ENCODE measurements around the gene MTCP1.

MTCP1 gene

GRCh38 chrX:155052738-155053498 lies 18.0 kb downstream of the MTCP1 start:
- DNase-seq = no peak

GRCh38 chrX:155048977-155049619 lies 21.8 kb downstream of the MTCP1 start:
- peak; percentile 30 for DNase-seq

- no peak for DNase-seq
Observed at GRCh38 chrX:155046811-155047528, 24.0 kb downstream of the MTCP1 start.

- no peak for DNase-seq
Observed at GRCh38 chrX:155046129-155046810, 24.7 kb downstream of the MTCP1 start.

- no peak for DNase-seq
Observed at GRCh38 chrX:155035688-155036087, 35.2 kb downstream of the MTCP1 start.

GRCh38 chrX:155031657-155032056 lies 39.3 kb downstream of the MTCP1 start:
- DNase-seq = no peak

- no peak for DNase-seq
Observed at GRCh38 chrX:155028877-155029291, 42.1 kb downstream of the MTCP1 start.

- DNase-seq = no peak
Observed at GRCh38 chrX:155028129-155028528, 42.8 kb downstream of the MTCP1 start.

GRCh38 chrX:155027509-155028066 lies 43.3 kb downstream of the MTCP1 start:
- DNase-seq = no peak

- DNase-seq = peak; percentile 88
Observed at GRCh38 chrX:155026727-155027508, 44.0 kb downstream of the MTCP1 start, which contains the start of gene FUNDC2. Gene FUNDC2 (plus strand): TSS chrX:155026844. CDS start chrX:155026939, 95 bp downstream.

GRCh38 chrX:155026420-155026726 lies 44.6 kb downstream of the MTCP1 start:
- DNase-seq = no peak

GRCh38 chrX:155023907-155024833 lies 46.8 kb downstream of the MTCP1 start:
- no peak for DNase-seq

GRCh38 chrX:155022585-155022984 lies 48.4 kb downstream of the MTCP1 start, which contains the start of gene F8:
Gene F8 (minus strand): TSS chrX:155022723. CDS start chrX:155022552, 171 bp downstream.
- no peak for DNase-seq

- DNase-seq = no peak
Observed at GRCh38 chrX:155020591-155020990, 50.3 kb downstream of the MTCP1 start.

All from effector CD4-positive, alpha-beta T cell (primary cell).